Activated B cell treated with CpG ODN at 0.5 μM for 24 hours (primary cell): ENCODE data around the gene ADAM19. TPM values are rescaled to one million over a fixed set of nuclear protein-coding genes. Genes with fewer than 3 reads are reported as not detected.
A peak's percentile ranks its signal among the peaks of the same experiment; 100 is the strongest.

Experiments used
- ATAC-seq: fragments of 200-7000 bp; cut with Tn5 transposase; one replicate; pipeline ENCODE4 v1.10.0; 2021; ENCODE audit warnings: low read depth, mild to moderate bottlenecking, moderate library complexity
- CTCF ChIA-PET: fragments of 350-600 bp; sonication (Branson Sonifier 250); formaldehyde crosslinking; loops from one replicate; lab custom pipeline; 2021; ENCODE audit warnings: antibody characterized with exemption; lab: Charles Lee
- POLR2A ChIA-PET: fragments of 350-600 bp; sonication (Branson Sonifier 250); formaldehyde crosslinking; loops from one replicate; lab custom pipeline; 2021; ENCODE audit warnings: antibody characterized with exemption; lab: Charles Lee
- DNase-seq: peaks from one replicate; pipeline ENCODE4 v3.0.0; 2022
- H3K27ac Mint-ChIP-seq: one replicate; pipeline ENCODE4 v1.8.0; 2020; ENCODE audit warnings: mixed read lengths
- H3K27me3 Mint-ChIP-seq: one replicate; pipeline ENCODE4 v1.8.0; 2021; ENCODE audit warnings: mixed read lengths
- H3K36me3 Mint-ChIP-seq: one replicate; pipeline ENCODE4 v1.8.0; 2021; ENCODE audit warnings: low read depth, mixed read lengths
- H3K4me1 Mint-ChIP-seq: one replicate; pipeline ENCODE4 v1.8.0; 2021; ENCODE audit warnings: mixed read lengths
- H3K4me3 Mint-ChIP-seq: one replicate; pipeline ENCODE4 v1.8.0; 2020; ENCODE audit warnings: mild to moderate bottlenecking, mixed read lengths
- H3K9me3 Mint-ChIP-seq: one replicate; pipeline ENCODE4 v1.8.0; 2020; ENCODE audit warnings: mixed read lengths
- intact Hi-C: fragments of 100-400 bp; cut with micrococcal nuclease; formaldehyde crosslinking; loops from one replicate; pipeline ENCODE4 v1.15.1; 2024
- total RNA-seq: library from RNA; stranded (reverse); gene quantifications from 2 replicates; pipeline ENCODE4 v1.2.3, GENCODE V29; 2022
- TF ChIP-seq, protein P1 (sequence below): fragments of 200-600 bp; IDR thresholded peaks from one replicate; pipeline ENCODE4 v1.8.0; 2022; ENCODE audit warnings: antibody characterized with exemption, mild to moderate bottlenecking

ADAM19 gene
- total RNA-seq, 1 donor from 2014 or later: 136 TPM

DNA sequence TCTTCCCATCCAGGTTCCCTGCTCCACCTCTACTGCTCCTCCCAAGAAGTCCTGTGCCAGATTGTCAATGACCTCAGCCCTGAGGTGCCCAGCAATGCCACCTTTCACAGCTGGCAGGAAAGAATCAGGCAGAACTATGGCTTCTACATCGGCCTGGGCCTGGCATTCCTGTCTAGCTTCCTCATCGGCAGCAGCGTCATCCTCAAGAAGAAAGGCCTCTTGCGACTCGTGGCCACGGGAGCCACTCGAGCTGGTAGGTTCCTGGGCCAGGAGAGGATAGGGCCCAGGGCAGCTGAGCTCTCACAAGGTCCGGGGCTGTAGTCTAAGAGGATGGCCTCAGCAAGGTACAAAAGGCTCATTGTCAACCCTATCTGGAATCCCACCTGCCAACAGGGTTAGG is 112.5 kb downstream of the ADAM19 start:
- Mint-ChIP-seq H3K4me1 (peaks cover 68% of the 10 kb centered on the region), H3K4me3 (no peak overlapping the region), H3K27ac (no peak overlapping the region), H3K36me3 (peaks cover 32% of the 10 kb centered on the region), H3K27me3 (no peaks in the 10 kb centered on the region), H3K9me3 (no peaks in the 10 kb centered on the region)
- intact Hi-C loops: no loop called here
- DNase-seq: no peak
- POLR2A ChIA-PET: interaction anchor here (0.9 to 1.7 kb wide), 2 partner anchors 22 to 118 kb away, joined by 3 to 5 read pairs; no protein-coding TSS in a partner anchor
- no peak for ATAC-seq
- CTCF ChIA-PET: no interaction called here
- TF ChIP-seq, protein P1, sequence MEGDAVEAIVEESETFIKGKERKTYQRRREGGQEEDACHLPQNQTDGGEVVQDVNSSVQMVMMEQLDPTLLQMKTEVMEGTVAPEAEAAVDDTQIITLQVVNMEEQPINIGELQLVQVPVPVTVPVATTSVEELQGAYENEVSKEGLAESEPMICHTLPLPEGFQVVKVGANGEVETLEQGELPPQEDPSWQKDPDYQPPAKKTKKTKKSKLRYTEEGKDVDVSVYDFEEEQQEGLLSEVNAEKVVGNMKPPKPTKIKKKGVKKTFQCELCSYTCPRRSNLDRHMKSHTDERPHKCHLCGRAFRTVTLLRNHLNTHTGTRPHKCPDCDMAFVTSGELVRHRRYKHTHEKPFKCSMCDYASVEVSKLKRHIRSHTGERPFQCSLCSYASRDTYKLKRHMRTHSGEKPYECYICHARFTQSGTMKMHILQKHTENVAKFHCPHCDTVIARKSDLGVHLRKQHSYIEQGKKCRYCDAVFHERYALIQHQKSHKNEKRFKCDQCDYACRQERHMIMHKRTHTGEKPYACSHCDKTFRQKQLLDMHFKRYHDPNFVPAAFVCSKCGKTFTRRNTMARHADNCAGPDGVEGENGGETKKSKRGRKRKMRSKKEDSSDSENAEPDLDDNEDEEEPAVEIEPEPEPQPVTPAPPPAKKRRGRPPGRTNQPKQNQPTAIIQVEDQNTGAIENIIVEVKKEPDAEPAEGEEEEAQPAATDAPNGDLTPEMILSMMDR: no peak

DNA sequence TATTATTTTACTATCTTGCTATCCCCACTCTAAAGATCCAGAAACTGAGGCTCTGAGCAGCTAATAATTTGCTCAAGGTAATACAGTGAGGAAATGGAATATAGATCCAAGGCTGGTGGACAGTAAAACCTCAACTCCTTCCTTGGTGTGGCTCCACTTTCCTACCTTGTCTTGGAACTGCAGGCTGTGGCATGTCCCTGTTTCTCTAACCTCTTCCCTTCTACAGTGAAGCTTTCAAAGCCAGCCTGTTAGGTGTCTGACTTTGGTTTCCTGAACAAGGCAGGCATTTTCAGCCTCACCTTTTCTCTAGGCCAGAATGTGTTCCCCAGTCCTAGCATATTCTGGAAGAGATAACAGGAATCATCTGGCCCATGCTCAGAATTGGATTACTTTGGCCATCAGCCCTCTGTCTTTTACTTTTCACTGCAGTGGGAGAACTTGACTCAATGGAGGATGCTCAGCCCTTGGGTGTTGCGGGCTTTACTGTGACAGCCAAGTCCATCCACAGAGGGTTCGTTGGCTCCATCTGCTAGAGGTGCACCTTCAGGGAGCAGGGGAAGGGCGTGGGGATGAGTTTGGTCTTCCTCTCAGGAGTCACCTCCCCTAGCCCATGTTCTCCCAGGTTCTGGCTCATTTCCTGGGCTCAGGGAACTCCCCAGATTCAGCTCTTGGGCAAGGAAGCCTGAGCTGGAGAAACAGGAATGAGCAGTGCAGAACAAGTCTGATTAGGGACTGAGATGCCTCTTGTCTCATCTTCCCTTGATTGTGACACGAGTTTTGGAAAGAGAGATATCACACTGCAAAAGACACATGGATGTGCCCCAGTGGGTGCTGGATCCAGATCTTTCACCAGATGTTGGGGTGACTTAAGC is 114.4 kb downstream of the ADAM19 start:
- peak overlapping the region; percentile 72 for H3K27ac Mint-ChIP-seq
- peak overlapping the region; percentile 84 for H3K4me3 Mint-ChIP-seq
- no peaks in the 10 kb centered on the region for H3K9me3 Mint-ChIP-seq
- peaks cover 70% of the 10 kb centered on the region for H3K4me1 Mint-ChIP-seq
- intact Hi-C loops: loop anchor here (1.0 to 2.0 kb wide), 2 partner anchors 16 to 45 kb away; no protein-coding TSS in a partner anchor
- TF ChIP-seq, protein P1: no peak
- no peaks in the 10 kb centered on the region for H3K27me3 Mint-ChIP-seq
- ChIA-PET CTCF (interaction anchor here (1.1 to 4.4 kb wide), 3 partner anchors 10 to 29 kb away, joined by 4 to 23 read pairs (median 14); no protein-coding TSS in a partner anchor), POLR2A (interaction anchor here (1.0 to 1.4 kb wide), 4 partner anchors 11 to 118 kb away, joined by 3 to 7 read pairs (median 4); no protein-coding TSS in a partner anchor)
- peaks cover 18% of the 10 kb centered on the region for H3K36me3 Mint-ChIP-seq
- ATAC-seq: no peak
- no peak for DNase-seq

DNA sequence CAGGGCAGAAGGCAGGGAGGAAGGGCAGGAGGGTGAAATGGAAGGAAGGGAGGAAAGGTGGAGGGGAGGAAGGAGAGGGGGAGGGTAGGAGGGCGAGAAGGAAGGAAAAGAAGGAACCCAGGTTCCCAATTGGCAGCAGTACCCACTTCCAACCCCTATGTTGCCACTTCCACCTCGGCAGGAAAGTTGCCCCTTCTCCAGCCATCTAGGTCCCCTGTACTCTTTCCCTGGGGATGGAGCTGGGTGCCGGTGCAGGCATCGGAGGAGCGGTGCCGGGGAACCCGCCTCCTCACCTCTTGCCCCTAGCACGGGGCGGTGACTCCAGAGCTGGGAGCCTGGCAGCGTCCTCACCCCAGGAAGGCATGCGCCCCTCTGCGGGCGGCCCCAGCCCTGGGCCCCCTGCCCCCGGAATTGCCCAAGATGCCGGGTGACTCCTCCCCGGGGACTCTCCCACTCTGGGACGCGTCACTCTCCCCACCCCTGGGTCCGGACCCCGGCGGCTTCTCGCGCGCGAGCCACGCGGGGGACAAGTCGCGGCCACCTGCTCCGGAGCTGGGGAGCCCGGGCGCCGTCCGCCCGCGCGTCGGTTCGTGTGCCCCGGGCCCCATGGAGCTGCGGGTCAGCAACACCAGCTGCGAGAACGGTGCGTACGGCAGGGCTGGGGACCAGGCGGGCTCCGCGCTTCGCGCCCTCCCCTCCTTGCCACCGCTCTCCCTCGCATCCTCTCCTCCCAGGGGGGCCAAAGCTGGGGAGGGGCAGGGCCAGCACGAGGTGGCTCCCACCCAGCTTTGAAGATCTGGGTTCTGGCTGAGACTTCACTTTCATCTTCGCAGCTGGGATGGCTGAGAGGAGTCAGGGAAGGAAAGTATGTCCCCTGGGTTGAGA is 115.6 kb downstream of the ADAM19 start, which contains the start of gene NIPAL4:
Gene NIPAL4 (plus strand): TSS at position 499 of the 885 bp plus-strand sequence. CDS start 108 bp downstream, at position 607.
- intact Hi-C loops: loop anchor here (1.0 to 2.0 kb wide), 2 partner anchors 17 to 46 kb away; no protein-coding TSS in a partner anchor
- Mint-ChIP-seq H3K4me1 (peaks cover 75% of the 10 kb centered on the region), H3K9me3 (no peaks in the 10 kb centered on the region), H3K27ac (peak within 1 kb of the TSS; percentile 72), H3K4me3 (peak within 1 kb of the TSS; percentile 84), H3K36me3 (peaks cover 12% of the 10 kb centered on the region), H3K27me3 (no peaks in the 10 kb centered on the region)
- TF ChIP-seq, protein P1: no peak
- peak; percentile 54 for ATAC-seq
- ChIA-PET CTCF (interaction anchor here (1.1 to 4.4 kb wide), 4 partner anchors 11 to 258 kb away, joined by 3 to 23 read pairs (median 9); no protein-coding TSS in a partner anchor), POLR2A (interaction anchor here (0.6 to 1.4 kb wide), 6 partner anchors 9 to 134 kb away, joined by 3 to 7 read pairs (median 4); no protein-coding TSS in a partner anchor)
- peak; percentile 48 for DNase-seq

- no peak for ATAC-seq
- TF ChIP-seq, protein P1: no peak
- H3K4me3 Mint-ChIP-seq: peak overlapping the region; percentile 32
- ChIA-PET CTCF (interaction anchor here (1.1 to 4.4 kb wide), 5 partner anchors 11 to 260 kb away, joined by 3 to 23 read pairs (median 4); no protein-coding TSS in a partner anchor), POLR2A (interaction anchor here (0.6 to 1.1 kb wide), 2 partner anchors 27 to 187 kb away, joined by 3 read pairs; no protein-coding TSS in a partner anchor)
- no peaks in the 10 kb centered on the region for H3K27me3 Mint-ChIP-seq
- DNase-seq: no peak
- peak overlapping the region; percentile 69 for H3K27ac Mint-ChIP-seq
- peaks cover 68% of the 10 kb centered on the region for H3K4me1 Mint-ChIP-seq
- intact Hi-C loops: no loop called here
- no peaks in the 10 kb centered on the region for H3K9me3 Mint-ChIP-seq
- peaks cover 5% of the 10 kb centered on the region for H3K36me3 Mint-ChIP-seq
Observed at GRCh38 chr5:157458835-157459234, 116.7 kb downstream of the ADAM19 start.
